ENCODE measurements around the gene TEKT1. TPM values are rescaled to one million over a fixed set of nuclear protein-coding genes. Genes with fewer than 3 reads are reported as not detected.

Gene TEKT1
- total RNA-seq, 2 experiments from 2014 or later: not detected

GRCh38 chr17:6757747-6758146 is 73.8 kb downstream of the TEKT1 start:
- Histone ChIP-seq H3K4me3 (ENCODE audit: low read depth, low read length, poor library complexity, severe bottlenecking) (no peak overlapping the region), H2AFZ (ENCODE audit: low read length) (no peak overlapping the region), H3K4me2 (ENCODE audit: low read length) (no peak overlapping the region), H3K27ac (ENCODE audit: low read depth, low read length, poor library complexity, severe bottlenecking) (no peak overlapping the region), H3K4me1 (ENCODE audit: insufficient read depth, low read length, poor library complexity, severe bottlenecking) (peaks cover 8% of the 10 kb centered on the region), H3K9me3 (ENCODE audit: low read length) (no peaks in the 10 kb centered on the region), H3K9me2 (ENCODE audit: insufficient read depth, low read length) (no peaks in the 10 kb centered on the region), H3K36me3 (ENCODE audit: insufficient read depth, low read length) (no peaks in the 10 kb centered on the region), H4K20me1 (ENCODE audit: insufficient read depth, low read length) (no peaks in the 10 kb centered on the region), H3K79me2 (ENCODE audit: insufficient read depth, low read depth, low read length) (no peaks in the 10 kb centered on the region)
- no TSS peak for BruUV-seq (replicated peaks)
- POLR2A ChIA-PET: no interaction called here
- CTCF ChIA-PET (ENCODE audit: unreplicated experiment): no interaction called here
- intact Hi-C loops (cut with micrococcal nuclease; ENCODE audit: unreplicated experiment): no loop called here
- DNase-seq (ENCODE audit: low spot score): no peak
- TF ChIP-seq CTCF (conservative IDR thresholded peaks at IDR 0.05; ENCODE audit: low read length): no peak
- no peak for TF ChIP-seq EZH2phosphoT487 (IDR thresholded peaks at IDR 0.05; ENCODE audit: borderline replicate concordance, low read depth, low read length)

- Histone ChIP-seq H3K79me2 (ENCODE audit: insufficient read depth, low read depth, low read length) (no peaks in the 10 kb centered on the region), H3K4me2 (ENCODE audit: low read length) (peak overlapping the region; percentile 70), H3K4me1 (ENCODE audit: insufficient read depth, low read length, poor library complexity, severe bottlenecking) (peaks cover 14% of the 10 kb centered on the region), H3K36me3 (ENCODE audit: insufficient read depth, low read length) (no peaks in the 10 kb centered on the region), H3K4me3 (ENCODE audit: low read depth, low read length, poor library complexity, severe bottlenecking) (peak overlapping the region; percentile 45), H3K9me3 (ENCODE audit: low read length) (no peaks in the 10 kb centered on the region), H3K9me2 (ENCODE audit: insufficient read depth, low read length) (no peaks in the 10 kb centered on the region), H4K20me1 (ENCODE audit: insufficient read depth, low read length) (no peaks in the 10 kb centered on the region), H3K27ac (ENCODE audit: low read depth, low read length, poor library complexity, severe bottlenecking) (no peak overlapping the region), H2AFZ (ENCODE audit: low read length) (peak overlapping the region; percentile 96)
- intact Hi-C loops (cut with micrococcal nuclease; ENCODE audit: unreplicated experiment): no loop called here
- DNase-seq (ENCODE audit: low spot score): no peak
- CTCF ChIA-PET (ENCODE audit: unreplicated experiment): no interaction called here
- BruUV-seq (replicated peaks): no TSS peak
- POLR2A ChIA-PET: no interaction called here
- no peak for TF ChIP-seq EZH2phosphoT487 (IDR thresholded peaks at IDR 0.05; ENCODE audit: borderline replicate concordance, low read depth, low read length)
- TF ChIP-seq CTCF (conservative IDR thresholded peaks at IDR 0.05; ENCODE audit: low read length): no peak
Observed at GRCh38 chr17:6756425-6757031, 75.0 kb downstream of the TEKT1 start.

- BruUV-seq (replicated peaks): no TSS peak
- Histone ChIP-seq H2AFZ (ENCODE audit: low read length) (peak within 1 kb of the TSS; percentile 96), H3K4me3 (ENCODE audit: low read depth, low read length, poor library complexity, severe bottlenecking) (peak within 1 kb of the TSS; percentile 45), H3K36me3 (ENCODE audit: insufficient read depth, low read length) (no peaks in the 10 kb centered on the region), H3K9me3 (ENCODE audit: low read length) (no peaks in the 10 kb centered on the region), H4K20me1 (ENCODE audit: insufficient read depth, low read length) (no peaks in the 10 kb centered on the region), H3K9me2 (ENCODE audit: insufficient read depth, low read length) (no peaks in the 10 kb centered on the region), H3K79me2 (ENCODE audit: insufficient read depth, low read depth, low read length) (no peaks in the 10 kb centered on the region), H3K4me2 (ENCODE audit: low read length) (peak within 1 kb of the TSS; percentile 70), H3K4me1 (ENCODE audit: insufficient read depth, low read length, poor library complexity, severe bottlenecking) (peaks cover 14% of the 10 kb centered on the region), H3K27ac (ENCODE audit: low read depth, low read length, poor library complexity, severe bottlenecking) (no peak within 1 kb of the TSS)
- TF ChIP-seq EZH2phosphoT487 (IDR thresholded peaks at IDR 0.05; ENCODE audit: borderline replicate concordance, low read depth, low read length) (no peak), CTCF (conservative IDR thresholded peaks at IDR 0.05; ENCODE audit: low read length) (no peak)
- CTCF ChIA-PET (ENCODE audit: unreplicated experiment): no interaction called here
- intact Hi-C loops (cut with micrococcal nuclease; ENCODE audit: unreplicated experiment): no loop called here
- POLR2A ChIA-PET: interaction anchor here (0.6 kb wide), 1 partner anchor 73 kb away, joined by 4 read pairs; no protein-coding TSS in a partner anchor
- peak; percentile 27 for DNase-seq (ENCODE audit: low spot score)
Observed at GRCh38 chr17:6755731-6756184, 75.8 kb downstream of the TEKT1 start, which contains the start of gene XAF1. XAF1 (plus strand) TSS chr17:6756046; CDS start chr17:6756079, 33 bp downstream.

Data from OCI-LY7 (cell line).